ENCODE data around the gene PLBD2. TPM values are rescaled to one million over a fixed set of nuclear protein-coding genes. Genes with fewer than 3 reads are reported as not detected.
A peak's percentile ranks its signal among the peaks of the same experiment; 100 is the strongest.

The PLBD2 gene
- total RNA-seq, 1 donor from 2014 or later, result 26.6 TPM

DNA sequence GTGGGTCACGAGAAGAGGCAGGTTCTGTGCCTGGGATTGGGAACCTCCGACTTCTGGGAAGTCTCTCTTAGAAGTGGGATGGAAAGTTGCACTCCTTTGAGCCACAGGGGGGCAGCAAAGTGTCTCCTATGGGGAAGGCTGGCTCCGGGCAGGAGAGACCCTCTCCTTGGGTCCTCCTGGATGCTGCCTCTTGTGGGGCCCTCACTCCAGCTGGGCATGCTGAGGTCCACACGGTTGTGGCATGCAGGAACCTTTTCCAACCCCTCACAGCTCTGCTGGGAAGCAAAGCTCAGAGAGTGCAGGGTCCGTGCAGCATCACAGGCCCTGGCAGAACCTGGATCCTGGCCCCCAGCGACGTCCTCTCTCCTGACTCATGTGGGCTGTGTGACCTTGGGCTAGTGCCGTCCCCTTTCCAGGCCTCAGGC lies 81.2 kb downstream of the PLBD2 start:
- Mint-ChIP-seq H3K4me3 (ENCODE audit: unreplicated experiment) (no peak overlapping the region), H3K27me3 (ENCODE audit: unreplicated experiment) (peaks cover 5% of the 10 kb centered on the region), H3K4me1 (ENCODE audit: unreplicated experiment) (no peaks in the 10 kb centered on the region), H3K9me3 (ENCODE audit: unreplicated experiment) (no peaks in the 10 kb centered on the region), H3K36me3 (ENCODE audit: low read depth, unreplicated experiment) (no peaks in the 10 kb centered on the region), H3K27ac (ENCODE audit: unreplicated experiment) (no peak overlapping the region)
- TF ChIP-seq, protein P1, sequence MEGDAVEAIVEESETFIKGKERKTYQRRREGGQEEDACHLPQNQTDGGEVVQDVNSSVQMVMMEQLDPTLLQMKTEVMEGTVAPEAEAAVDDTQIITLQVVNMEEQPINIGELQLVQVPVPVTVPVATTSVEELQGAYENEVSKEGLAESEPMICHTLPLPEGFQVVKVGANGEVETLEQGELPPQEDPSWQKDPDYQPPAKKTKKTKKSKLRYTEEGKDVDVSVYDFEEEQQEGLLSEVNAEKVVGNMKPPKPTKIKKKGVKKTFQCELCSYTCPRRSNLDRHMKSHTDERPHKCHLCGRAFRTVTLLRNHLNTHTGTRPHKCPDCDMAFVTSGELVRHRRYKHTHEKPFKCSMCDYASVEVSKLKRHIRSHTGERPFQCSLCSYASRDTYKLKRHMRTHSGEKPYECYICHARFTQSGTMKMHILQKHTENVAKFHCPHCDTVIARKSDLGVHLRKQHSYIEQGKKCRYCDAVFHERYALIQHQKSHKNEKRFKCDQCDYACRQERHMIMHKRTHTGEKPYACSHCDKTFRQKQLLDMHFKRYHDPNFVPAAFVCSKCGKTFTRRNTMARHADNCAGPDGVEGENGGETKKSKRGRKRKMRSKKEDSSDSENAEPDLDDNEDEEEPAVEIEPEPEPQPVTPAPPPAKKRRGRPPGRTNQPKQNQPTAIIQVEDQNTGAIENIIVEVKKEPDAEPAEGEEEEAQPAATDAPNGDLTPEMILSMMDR (IDR thresholded peaks at IDR 0.05; ENCODE audit: unreplicated experiment), result peak; percentile 50
- peak; percentile 80 for DNase-seq (ENCODE audit: low spot score)

DNA sequence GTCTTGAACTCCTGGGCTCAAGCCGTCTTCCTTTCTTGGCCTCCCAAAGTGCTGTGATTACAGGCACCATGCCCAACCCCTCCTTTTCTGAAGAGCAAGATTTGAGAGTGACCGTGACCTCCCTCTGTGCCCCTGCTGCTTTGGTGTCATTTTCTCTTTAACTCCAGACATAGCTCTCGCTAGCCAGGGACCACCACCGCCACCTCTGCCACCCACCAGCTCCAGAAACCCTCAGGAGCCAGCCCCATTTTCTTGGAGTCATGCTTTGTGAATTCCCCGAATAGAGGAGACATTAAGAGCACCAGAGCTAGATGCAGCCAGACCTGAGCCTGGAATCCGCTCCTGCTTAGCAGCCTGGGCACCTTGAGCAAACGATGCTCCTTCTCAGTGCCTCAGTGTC lies 81.9 kb downstream of the PLBD2 start:
- Mint-ChIP-seq H3K27ac (ENCODE audit: unreplicated experiment) (no peak overlapping the region), H3K27me3 (ENCODE audit: unreplicated experiment) (peaks cover 5% of the 10 kb centered on the region), H3K4me3 (ENCODE audit: unreplicated experiment) (no peak overlapping the region), H3K9me3 (ENCODE audit: unreplicated experiment) (no peaks in the 10 kb centered on the region), H3K36me3 (ENCODE audit: low read depth, unreplicated experiment) (no peaks in the 10 kb centered on the region), H3K4me1 (ENCODE audit: unreplicated experiment) (no peaks in the 10 kb centered on the region)
- DNase-seq (ENCODE audit: low spot score), result no peak
- TF ChIP-seq, protein P1 (IDR thresholded peaks at IDR 0.05; ENCODE audit: unreplicated experiment), result no peak

Other genes starting within 250 kb of the PLBD2 start
- gene RASAL1, start 222.8 kb upstream of the PLBD2 start, total RNA-seq (ENCODE audit: unreplicated experiment), result 0.21 TPM
- not detected for gene CFAP73, start 208.9 kb upstream of the PLBD2 start, total RNA-seq (ENCODE audit: unreplicated experiment)
- 47.5 TPM for gene DDX54, start 173.1 kb upstream of the PLBD2 start, total RNA-seq (ENCODE audit: unreplicated experiment)
- 11.7 TPM for gene RITA1, start 172.9 kb upstream of the PLBD2 start, total RNA-seq (ENCODE audit: unreplicated experiment)
- gene TPCN1, start 137.1 kb upstream of the PLBD2 start, total RNA-seq (ENCODE audit: unreplicated experiment), result 8.4 TPM
- 44.6 TPM for gene SLC8B1, start 23.5 kb upstream of the PLBD2 start, total RNA-seq (ENCODE audit: unreplicated experiment)
- gene SDS, start 45.3 kb downstream of the PLBD2 start, total RNA-seq (ENCODE audit: unreplicated experiment), result not detected
- 1.3 TPM for gene SDSL, start 63.8 kb downstream of the PLBD2 start, total RNA-seq (ENCODE audit: unreplicated experiment)
- not detected for gene LHX5, start 113.3 kb downstream of the PLBD2 start, total RNA-seq (ENCODE audit: unreplicated experiment)

Measured in endothelial cell (in vitro differentiated cells).